Effector memory CD8-positive, alpha-beta T cell (primary cell): ENCODE data around the gene SP2.
"Not testable (repeated sequence)": the region's sequence is repeated elsewhere in the genome, so short reads cannot be mapped to it uniquely, and the experiment has no call there.

Experiments
- ATAC-seq: fragments of 150-1000 bp; cut with Tn5 transposase; replicated peaks from 2 replicates; pipeline ENCODE4 v1.10.0; 2021; ENCODE audit warnings: mild to moderate bottlenecking, moderate library complexity
- DNase-seq, 3 experiments: peaks; one replicate each; pipeline ENCODE4 v3.0.0; 2021
- H3K27ac Mint-ChIP-seq, 2 donors: one replicate each; pipeline ENCODE4 v1.8.0; 2022; ENCODE audit warnings: mild to moderate bottlenecking in 2 of 2, mixed read lengths in 2 of 2, moderate library complexity in 2 of 2
- H3K27me3 Mint-ChIP-seq, 2 donors: one replicate each; pipeline ENCODE4 v1.8.0; 2022; ENCODE audit warnings: mixed read lengths in 2 of 2
- H3K36me3 Mint-ChIP-seq: one replicate; pipeline ENCODE4 v1.8.0; 2022; ENCODE audit warnings: mild to moderate bottlenecking, moderate library complexity, mixed read lengths; ENCODE audit not compliant: insufficient read depth
- H3K4me1 Mint-ChIP-seq, 2 donors: one replicate each; pipeline ENCODE4 v1.8.0; 2022; ENCODE audit warnings: low read depth in 2 of 2, mixed read lengths in 2 of 2
- H3K4me3 Mint-ChIP-seq, 2 donors: one replicate each; pipeline ENCODE4 v1.8.0; 2022; ENCODE audit warnings: mild to moderate bottlenecking in 2 of 2, mixed read lengths in 2 of 2, moderate library complexity in 2 of 2
- H3K9me3 Mint-ChIP-seq, 2 donors: one replicate each; pipeline ENCODE4 v1.8.0; 2022; ENCODE audit warnings: mixed read lengths in 2 of 2

Gene SP2

DNA sequence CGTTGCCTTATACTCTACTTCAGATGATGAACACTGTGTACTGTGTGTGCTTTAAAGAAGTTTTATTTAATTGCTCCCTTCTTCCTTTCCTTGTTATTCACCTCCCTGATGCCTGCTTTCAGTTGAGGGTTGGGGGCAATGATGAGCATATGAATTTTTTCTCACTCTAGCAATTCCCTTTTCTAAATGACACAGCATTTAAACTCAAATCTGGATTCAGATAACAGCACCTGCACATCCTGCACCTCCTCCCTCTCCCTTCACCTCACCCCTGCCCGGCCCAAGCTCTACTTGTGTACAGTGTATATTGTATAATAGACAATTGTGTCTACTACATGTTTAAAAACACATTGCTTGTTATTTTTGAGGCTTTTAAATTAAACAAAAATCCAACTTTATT, 32.4 kb downstream of the SP2 start:
- no peak overlapping the region for H3K4me3 Mint-ChIP-seq
- DNase-seq (no peak), ATAC-seq (no peak)
- no peaks in the 10 kb centered on the region for H3K9me3 Mint-ChIP-seq
- H3K4me1 Mint-ChIP-seq = no peaks in the 10 kb centered on the region
- H3K27me3 Mint-ChIP-seq = no peaks in the 10 kb centered on the region
- peaks cover 48% of the 10 kb centered on the region for H3K36me3 Mint-ChIP-seq
- H3K27ac Mint-ChIP-seq = peak overlapping the region in 1 of 2 donors; percentile 52

- H3K9me3 Mint-ChIP-seq = no peaks in the 10 kb centered on the region
- H3K36me3 Mint-ChIP-seq = peaks cover 38% of the 10 kb centered on the region
- H3K4me1 Mint-ChIP-seq = no peaks in the 10 kb centered on the region
- ATAC-seq = no peak
- H3K27me3 Mint-ChIP-seq = no peaks in the 10 kb centered on the region
- H3K27ac Mint-ChIP-seq = no peak overlapping the region
- no peak overlapping the region for H3K4me3 Mint-ChIP-seq
- no peak for DNase-seq
Measured at GRCh38 chr17:47929218-47930000, 33.4 kb downstream of the SP2 start.

DNA sequence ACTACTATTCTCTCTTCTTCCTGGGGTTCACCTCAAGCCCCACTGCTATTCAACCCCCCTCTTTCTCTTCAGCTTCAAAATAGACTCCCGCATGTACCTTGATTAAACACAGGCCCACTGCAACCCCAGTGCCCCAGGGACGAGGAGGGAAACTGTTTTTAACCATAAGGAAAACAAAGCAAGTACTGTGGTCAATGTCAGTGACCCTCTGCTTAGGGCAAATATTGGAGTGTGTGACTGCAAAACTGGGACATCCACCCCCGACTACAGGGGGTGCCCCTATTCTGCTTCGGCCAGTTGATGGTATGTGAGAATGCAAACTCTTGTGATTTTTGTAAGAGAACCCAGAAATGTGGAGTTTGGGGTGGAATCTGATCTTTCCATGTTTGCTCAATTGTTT, 35.8 kb downstream of the SP2 start:
- peaks cover 19% of the 10 kb centered on the region for H3K36me3 Mint-ChIP-seq
- no peaks in the 10 kb centered on the region for H3K9me3 Mint-ChIP-seq
- H3K4me3 Mint-ChIP-seq = no peak overlapping the region
- peak overlapping the region; percentile 3 to 27 for H3K27ac Mint-ChIP-seq
- H3K27me3 Mint-ChIP-seq = no peaks in the 10 kb centered on the region
- ATAC-seq (no peak), DNase-seq (no peak)
- no peaks in the 10 kb centered on the region for H3K4me1 Mint-ChIP-seq

- ATAC-seq = no peak
- H3K4me3 Mint-ChIP-seq = no peak overlapping the region
- no peak overlapping the region for H3K27ac Mint-ChIP-seq
- no peaks in the 10 kb centered on the region for H3K4me1 Mint-ChIP-seq
- no peak for DNase-seq
- H3K9me3 Mint-ChIP-seq = no peaks in the 10 kb centered on the region
- no peaks in the 10 kb centered on the region for H3K27me3 Mint-ChIP-seq
- H3K36me3 Mint-ChIP-seq = peaks cover 9% of the 10 kb centered on the region
Measured at GRCh38 chr17:47934856-47935255, 38.8 kb downstream of the SP2 start.

DNA sequence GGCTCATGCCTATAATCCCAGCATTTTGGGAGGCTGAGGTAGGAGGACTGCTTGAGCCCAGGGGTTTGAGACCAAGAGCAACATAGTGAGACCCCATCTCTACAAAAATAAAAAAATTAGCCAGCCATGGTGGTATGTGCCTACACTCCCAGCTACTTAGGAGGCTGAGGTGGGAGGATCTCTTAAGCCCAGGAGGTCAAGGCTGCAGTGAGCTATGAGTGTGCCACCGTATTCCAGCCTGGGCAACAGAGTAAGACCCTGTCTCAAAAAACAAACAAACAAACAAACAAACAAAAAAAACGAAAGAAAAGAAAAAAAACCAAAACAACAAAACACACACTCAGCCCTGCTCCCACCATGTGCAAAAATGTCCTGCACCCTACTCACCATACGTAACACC, 39.4 kb downstream of the SP2 start:
- not testable (repeated sequence) for H3K27me3 Mint-ChIP-seq, DNase-seq, H3K27ac Mint-ChIP-seq, H3K4me3 Mint-ChIP-seq, H3K4me1 Mint-ChIP-seq, H3K36me3 Mint-ChIP-seq, ATAC-seq, H3K9me3 Mint-ChIP-seq

DNA sequence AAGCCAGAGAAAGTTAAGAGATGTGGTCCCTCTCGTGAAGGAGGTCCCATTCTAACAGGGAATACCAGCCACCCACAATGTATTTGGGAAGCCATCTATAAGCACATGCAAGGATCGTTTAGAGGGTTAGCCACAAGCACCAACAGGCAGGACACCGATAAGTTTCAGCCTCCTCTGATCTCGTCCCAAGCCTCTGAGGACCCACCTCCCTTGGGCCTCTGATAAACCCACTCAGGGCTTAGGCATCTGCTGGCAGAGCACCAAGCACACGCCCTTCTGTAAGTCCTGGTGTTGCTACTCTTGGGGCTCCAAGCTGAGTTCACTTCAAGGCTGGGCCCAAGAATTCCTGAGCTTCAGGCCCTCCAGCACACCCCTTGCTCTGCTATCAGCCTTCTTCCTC, 39.9 kb downstream of the SP2 start:
- Mint-ChIP-seq H3K36me3 (peaks cover 7% of the 10 kb centered on the region), H3K27me3 (no peaks in the 10 kb centered on the region), H3K27ac (no peak overlapping the region), H3K4me1 (peaks cover 3 to 4% of the 10 kb centered on the region in 2 donors), H3K9me3 (no peaks in the 10 kb centered on the region), H3K4me3 (no peak overlapping the region)
- DNase-seq = no peak
- ATAC-seq = no peak

DNA sequence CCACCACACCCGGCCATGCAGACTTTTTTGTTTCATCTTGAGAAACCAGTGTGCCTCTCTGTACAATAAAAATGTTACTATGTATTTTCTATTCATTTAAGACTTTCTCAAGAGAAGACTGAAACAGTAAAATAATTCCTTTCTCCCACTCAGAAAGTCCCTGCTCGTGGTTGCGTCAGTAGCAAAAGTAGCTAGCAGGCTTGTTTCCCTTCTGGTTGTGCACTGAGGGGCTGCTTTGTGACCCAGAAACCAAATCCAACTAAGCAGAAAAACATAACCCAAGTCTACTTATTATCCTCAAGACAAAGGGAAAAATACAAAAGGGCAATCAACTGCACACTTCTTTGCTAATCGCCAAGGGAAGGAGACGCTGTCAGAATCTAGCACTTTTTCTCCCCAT, 41.9 kb downstream of the SP2 start:
- peaks cover 13 to 17% of the 10 kb centered on the region in 2 donors for H3K4me1 Mint-ChIP-seq
- peaks cover 11% of the 10 kb centered on the region for H3K36me3 Mint-ChIP-seq
- H3K27me3 Mint-ChIP-seq = no peaks in the 10 kb centered on the region
- no peak overlapping the region for H3K4me3 Mint-ChIP-seq
- peaks cover 0 to 2% of the 10 kb centered on the region in 2 donors for H3K9me3 Mint-ChIP-seq
- DNase-seq (no peak), ATAC-seq (no peak)
- no peak overlapping the region for H3K27ac Mint-ChIP-seq

DNA sequence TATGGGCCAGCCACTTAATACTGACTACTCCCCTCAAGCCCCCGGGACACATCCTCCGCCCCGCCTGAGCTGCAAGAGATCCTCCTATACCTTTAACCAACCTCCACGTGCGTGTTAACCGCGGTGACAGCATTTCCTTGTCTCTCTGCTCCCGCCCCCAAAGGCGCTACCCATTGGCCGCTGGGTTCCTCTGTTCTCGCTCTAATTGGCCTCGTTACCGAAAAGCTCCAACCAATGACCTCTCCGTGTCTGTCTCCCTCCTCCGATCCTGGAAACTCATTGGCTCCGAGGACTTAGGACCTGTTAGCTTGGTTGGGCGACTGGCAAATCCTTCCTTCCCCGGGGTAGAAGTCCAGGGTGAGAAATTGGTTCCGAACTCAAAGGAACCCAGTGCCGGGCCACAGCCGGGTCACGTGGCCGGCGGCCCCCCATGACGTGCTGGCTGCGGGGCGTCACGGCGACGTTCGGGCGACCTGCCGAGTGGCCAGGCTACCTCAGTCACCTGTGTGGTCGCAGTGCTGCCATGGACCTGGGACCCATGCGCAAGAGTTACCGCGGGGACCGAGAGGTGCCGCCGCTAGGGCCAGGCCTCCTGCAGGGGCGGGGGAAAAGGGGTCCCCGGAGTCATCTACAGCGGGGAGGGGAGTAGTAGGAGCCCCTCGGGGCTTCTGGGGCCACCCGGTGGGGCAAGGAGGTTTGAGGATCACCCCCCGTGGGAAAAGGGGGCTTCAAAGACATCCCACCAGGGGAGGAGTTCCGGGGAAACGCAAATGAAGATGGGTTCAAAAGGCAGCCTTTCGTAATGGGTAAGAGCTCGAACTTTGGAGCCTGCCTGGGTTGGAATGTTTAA, 45.4 kb downstream of the SP2 start, which contains the start of gene PNPO:
PNPO (plus strand) TSS at position 326 of the 850 bp plus-strand sequence; CDS start at position 431, 105 bp downstream.
- Mint-ChIP-seq H3K4me3 (peak within 1 kb of the TSS; percentile 77 to 84), H3K4me1 (peaks cover 32 to 35% of the 10 kb centered on the region in 2 donors), H3K27ac (peak within 1 kb of the TSS; percentile 86 to 95), H3K27me3 (no peaks in the 10 kb centered on the region), H3K36me3 (peaks cover 11% of the 10 kb centered on the region), H3K9me3 (peaks cover 0 to 2% of the 10 kb centered on the region in 2 donors)
- peak; percentile 95 for ATAC-seq
- DNase-seq = peak; percentile 89 to 91 (median 91)

DNA sequence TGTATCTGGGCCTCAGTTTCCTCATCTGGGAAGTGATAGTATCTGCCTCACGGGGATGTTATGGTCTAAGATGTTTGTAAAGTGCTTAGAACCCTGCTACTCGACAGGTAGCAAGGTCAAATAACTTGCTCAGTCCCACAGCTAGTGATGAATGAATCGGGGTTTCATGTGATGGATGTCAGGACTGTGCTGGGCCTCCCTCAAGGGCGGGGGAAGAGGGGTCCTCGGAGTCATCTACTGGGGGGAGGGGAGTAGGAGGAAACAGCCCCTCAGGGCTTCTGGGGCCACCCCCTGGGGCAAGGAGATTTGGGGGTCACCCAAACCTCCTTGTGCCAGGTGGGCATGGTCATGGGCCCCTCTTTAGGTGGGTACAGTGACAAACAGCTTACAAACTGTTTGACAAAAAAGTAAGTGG, 46.1 kb downstream of the SP2 start:
- H3K9me3 Mint-ChIP-seq = peaks cover 0 to 2% of the 10 kb centered on the region in 2 donors
- peak overlapping the region; percentile 86 to 95 for H3K27ac Mint-ChIP-seq
- H3K4me3 Mint-ChIP-seq = peak overlapping the region; percentile 77 to 84
- ATAC-seq (no peak), DNase-seq (no peak)
- no peaks in the 10 kb centered on the region for H3K27me3 Mint-ChIP-seq
- H3K36me3 Mint-ChIP-seq = peaks cover 11% of the 10 kb centered on the region
- peaks cover 36 to 39% of the 10 kb centered on the region in 2 donors for H3K4me1 Mint-ChIP-seq

GRCh38 chr17:47942568-47942967, 46.5 kb downstream of the SP2 start:
- H3K36me3 Mint-ChIP-seq = peaks cover 11% of the 10 kb centered on the region

GRCh38 chr17:47945080-47945479, 49.0 kb downstream of the SP2 start:
- Mint-ChIP-seq H3K36me3 (peaks cover 14% of the 10 kb centered on the region), H3K4me3 (peak overlapping the region; percentile 55 to 65), H3K27me3 (no peaks in the 10 kb centered on the region), H3K9me3 (peaks cover 0 to 2% of the 10 kb centered on the region in 2 donors), H3K4me1 (peaks cover 48 to 55% of the 10 kb centered on the region in 2 donors), H3K27ac (peak overlapping the region; percentile 84 to 85)
- ATAC-seq (no peak), DNase-seq (no peak)

More at GRCh38 chr17:47942568-47942967, 46.5 kb downstream of the SP2 start:
- DNase-seq (no peak), ATAC-seq (no peak)
- H3K27me3 Mint-ChIP-seq = no peaks in the 10 kb centered on the region
- peaks cover 36 to 43% of the 10 kb centered on the region in 2 donors for H3K4me1 Mint-ChIP-seq
- H3K4me3 Mint-ChIP-seq = peak overlapping the region; percentile 77 to 84
- H3K9me3 Mint-ChIP-seq = peaks cover 0 to 2% of the 10 kb centered on the region in 2 donors
- peak overlapping the region in 1 of 2 donors; percentile 86 for H3K27ac Mint-ChIP-seq

GRCh38 chr17:47945529-47946508, 49.8 kb downstream of the SP2 start:
- Mint-ChIP-seq H3K9me3 (peaks cover 0 to 2% of the 10 kb centered on the region in 2 donors), H3K4me1 (peaks cover 45 to 53% of the 10 kb centered on the region in 2 donors), H3K27ac (peak overlapping the region; percentile 84 to 85), H3K27me3 (no peaks in the 10 kb centered on the region), H3K36me3 (peaks cover 14% of the 10 kb centered on the region), H3K4me3 (peak overlapping the region; percentile 55 to 65)
- no peak for DNase-seq
- ATAC-seq = no peak
